Testis (tissue), 3 donors: ENCODE data around the gene GNG2. TPM values are rescaled to one million over a fixed set of nuclear protein-coding genes. Genes with fewer than 3 reads are reported as not detected.

Experiments
- DNase-seq: peaks from one replicate; pipeline ENCODE4 v3.0.0-alpha.2; 2019
- H3K27ac ChIP-seq, 2 donors: fragments of 200-600 bp; sonication (generic); one replicate each; pipeline ENCODE4 v1.5.1; 2019
- H3K27me3 ChIP-seq: fragments of 200-600 bp; sonication (generic); one replicate; pipeline ENCODE4 v1.5.1; 2019
- H3K36me3 ChIP-seq: fragments of 200-600 bp; sonication (generic); one replicate; pipeline ENCODE4 v1.5.1; 2017; ENCODE audit warnings: low read depth; ENCODE audit errors: missing control alignments
- H3K4me1 ChIP-seq: fragments of 200-600 bp; sonication (generic); one replicate; pipeline ENCODE4 v1.5.1; 2019
- H3K4me3 ChIP-seq, 2 donors: fragments of 200-600 bp; sonication (generic); one replicate each; pipeline ENCODE4 v1.5.1; 2017 to 2019
- H3K9me3 ChIP-seq: fragments of 200-600 bp; sonication (generic); one replicate; pipeline ENCODE4 v1.5.1; 2017
- CTCF ChIP-seq, 3 experiments: fragments of 450-650 bp in 2 of 3; fragments of 200-600 bp in 1 of 3; sonication (generic) in 1 of 3; IDR thresholded peaks; one replicate each; pipeline ENCODE4 v1.5.1; 2016 to 2019; ENCODE audit warnings: antibody characterized with exemption in 3 of 3, mild to moderate bottlenecking in 2 of 3, moderate library complexity in 1 of 3
- POLR2A ChIP-seq: fragments of 450-650 bp; IDR thresholded peaks from one replicate; pipeline ENCODE4 v1.6.1; 2017; ENCODE audit warnings: antibody characterized with exemption, mild to moderate bottlenecking, moderate library complexity
- WGBS, 2 donors: methylation state at CpG; one replicate each; pipeline ENCODE4 v1.1.5; 2018; 5-methylcytosine and 5-hydroxymethylcytosine counted together
- intact Hi-C: fragments of 100-400 bp; cut with DNase I; formaldehyde crosslinking; loops from one replicate; pipeline ENCODE4 v1.15.1; 2023; ENCODE audit warnings: low total_unique reads
- polyA plus RNA-seq: library from polyadenylated mRNA; stranded (reverse); fragments of 350-450 nt; fragmentation: Illumina TruSeq; extraction: RNeasy Lipid Tissue Mini Kit (QIAGEN cat#74804); gene quantifications from one replicate; pipeline ENCODE4 v1.2.3, GENCODE V29; 2014; ENCODE audit warnings: low read depth, low replicate concordance; ENCODE audit not compliant: insufficient read depth
- total RNA-seq, 2 donors: library from RNA; depleted of rRNA; stranded (reverse); fragments of >200 nt; gene quantifications; one replicate each; pipeline ENCODE4 v1.2.3, GENCODE V29; 2016

The GNG2 gene
- total and polyA plus RNA-seq, 3 donors from 2014 or later, result 248 to 312 (median 250) TPM

- no peaks in the 10 kb centered on the region for H3K9me3 ChIP-seq
- DNase-seq, result no peak
- TF ChIP-seq CTCF (IDR thresholded peaks at IDR 0.05) (no peak), POLR2A (no peak)
- H3K27me3 ChIP-seq, result no peaks in the 10 kb centered on the region
- H3K4me1 ChIP-seq, result no peaks in the 10 kb centered on the region
- no peaks in the 10 kb centered on the region for H3K36me3 ChIP-seq
- H3K4me3 ChIP-seq, result no peak overlapping the region
- intact Hi-C loops, result no loop called here
- 47 to 53% methylated on average over 2 of the region's 2 CpGs for WGBS, 2 donors
- no peak overlapping the region for H3K27ac ChIP-seq
These were observed 21.2 kb downstream of the GNG2 start for GRCh38 chr14:51881636-51882035.

GRCh38 chr14:51883232-51883631 is 22.8 kb downstream of the GNG2 start:
- H3K9me3 ChIP-seq, result no peaks in the 10 kb centered on the region
- no peaks in the 10 kb centered on the region for H3K27me3 ChIP-seq
- no peak overlapping the region for H3K27ac ChIP-seq
- no peaks in the 10 kb centered on the region for H3K36me3 ChIP-seq
- no peak overlapping the region for H3K4me3 ChIP-seq
- WGBS, 2 donors, result 85 to 95% methylated on average over 2 of the region's 2 CpGs
- DNase-seq, result no peak
- TF ChIP-seq CTCF (IDR thresholded peaks at IDR 0.05) (no peak), POLR2A (no peak)
- H3K4me1 ChIP-seq, result no peaks in the 10 kb centered on the region
- intact Hi-C loops, result no loop called here

- H3K27me3 ChIP-seq, result no peaks in the 10 kb centered on the region
- no peak overlapping the region for H3K27ac ChIP-seq
- H3K9me3 ChIP-seq, result no peaks in the 10 kb centered on the region
- H3K4me1 ChIP-seq, result no peaks in the 10 kb centered on the region
- 60 to 67% methylated on average over 7 of the region's 7 CpGs for WGBS, 2 donors
- no peak for DNase-seq
- H3K36me3 ChIP-seq, result no peaks in the 10 kb centered on the region
- no peak for TF ChIP-seq POLR2A
- no peak for TF ChIP-seq CTCF (IDR thresholded peaks at IDR 0.05)
- intact Hi-C loops, result no loop called here
- H3K4me3 ChIP-seq, result no peak overlapping the region
These were observed 23.9 kb downstream of the GNG2 start for GRCh38 chr14:51884086-51884927.

- 74 to 83% methylated on average over 2 of the region's 2 CpGs for WGBS, 2 donors
- Histone ChIP-seq H3K36me3 (no peaks in the 10 kb centered on the region), H3K27me3 (no peaks in the 10 kb centered on the region), H3K4me1 (no peaks in the 10 kb centered on the region), H3K4me3 (no peak overlapping the region), H3K9me3 (no peaks in the 10 kb centered on the region), H3K27ac (no peak overlapping the region)
- DNase-seq, result no peak
- intact Hi-C loops, result no loop called here
- TF ChIP-seq CTCF (IDR thresholded peaks at IDR 0.05) (no peak), POLR2A (no peak)
These were observed 29.4 kb downstream of the GNG2 start for GRCh38 chr14:51889851-51890250.

GRCh38 chr14:51894250-51894649 is 33.8 kb downstream of the GNG2 start:
- no peaks in the 10 kb centered on the region for H3K36me3 ChIP-seq
- intact Hi-C loops, result no loop called here
- TF ChIP-seq CTCF (IDR thresholded peaks at IDR 0.05) (no peak), POLR2A (no peak)
- no peaks in the 10 kb centered on the region for H3K27me3 ChIP-seq
- WGBS, 2 donors, result 88 to 89% methylated on average over 3 of the region's 3 CpGs
- H3K4me3 ChIP-seq, result no peak overlapping the region
- H3K9me3 ChIP-seq, result no peaks in the 10 kb centered on the region
- no peak overlapping the region for H3K27ac ChIP-seq
- DNase-seq, result no peak
- no peaks in the 10 kb centered on the region for H3K4me1 ChIP-seq
